HepG2 (cell line): Measurements from ENCODE around the gene C2CD3. TPM values are rescaled to one million over a fixed set of nuclear protein-coding genes. Genes with fewer than 3 reads are reported as not detected.

ENCODE experiments used
- ATAC-seq: fragments of 200-7000 bp; cut with Tn5 transposase; 3 replicates; pipeline ENCODE4 v1.9.1; 2020; ENCODE audit warnings: mild to moderate bottlenecking, moderate library complexity
- BruUV-seq: library from RNA; stranded (reverse); fragments of 400-500 nt; replicated peaks from 2 replicates; lab custom pipeline; 2021; lab: Mats Ljungman, UMichigan
- CTCF ChIA-PET: fragments of 300-600 bp; formaldehyde crosslinking; extraction: SDS; loops from one replicate; lab custom pipeline; 2021; ENCODE audit warnings: low total read pairs, inconsistent platforms, low intra/inter-chr PET ratio; lab: Yijun Ruan, JAX
- POLR2A ChIA-PET: fragments of 350-600 bp; sonication (Branson Sonifier 250); formaldehyde crosslinking; loops from one replicate; lab custom pipeline; 2020; ENCODE audit warnings: antibody characterized with exemption, inconsistent platforms; lab: Yijun Ruan, JAX
- DNase-seq: peaks from one replicate; pipeline ENCODE4 v3.0.0-alpha.2; 2015; ENCODE audit warnings: low spot score
- FAIRE-seq: peaks from 3 replicates; lab custom pipeline; 2011; peaks lifted over from hg19 to GRCh38; lab: Jason Lieb, UNC
- H2AFZ ChIP-seq: one replicate; pipeline ENCODE4 v1.6.1; 2011; ENCODE audit warnings: low read length, inconsistent platforms
- H3K27ac ChIP-seq: fragments of 300-600 bp; 3 replicates; pipeline ENCODE4 v1.8.0; 2011; ENCODE audit warnings: mixed run types, mild to moderate bottlenecking, mixed read lengths, low read length, inconsistent platforms; ENCODE audit not compliant: insufficient read depth; ENCODE audit errors: extremely low read length
- H3K27me3 ChIP-seq, 2 experiments: fragments of 200-600 bp in 1 of 2; 2 replicates in 1 of 2; 3 replicates in 1 of 2; pipeline versions ENCODE4 v1.6.0 to v1.8.0; 2011; ENCODE audit warnings: low read length in 2 of 2, mild to moderate bottlenecking in 2 of 2, moderate library complexity in 2 of 2, inconsistent platforms in 1 of 2; ENCODE audit not compliant: insufficient read depth in 2 of 2, control insufficient read depth in 1 of 2
- H3K36me3 ChIP-seq, 2 experiments: fragments of 200-600 bp in 1 of 2; replicated peaks in 1 of 2; 2 replicates in 1 of 2; 3 replicates in 1 of 2; pipeline versions ENCODE4 v1.5.1 to v1.8.0; 2011; ENCODE audit warnings: low read length in 2 of 2, inconsistent platforms in 1 of 2; ENCODE audit not compliant: insufficient read depth in 2 of 2, control insufficient read depth in 1 of 2
- H3K4me1 ChIP-seq: 2 replicates; pipeline ENCODE4 v1.5.1; 2012; ENCODE audit warnings: low read length, inconsistent platforms; ENCODE audit not compliant: insufficient read depth
- H3K4me2 ChIP-seq: 2 replicates; pipeline ENCODE4 v1.6.0; 2011; ENCODE audit warnings: low read depth, low read length, inconsistent platforms
- H3K4me3 ChIP-seq, 3 experiments: fragments of 200-600 bp in 1 of 3; sonication (generic), shearing (Covaris generic) in 1 of 3; replicated peaks in 1 of 3; 2 replicates each; pipeline ENCODE4 v1.5.1; 2011 to 2016; ENCODE audit warnings: low read length in 3 of 3, inconsistent platforms in 2 of 3, low read depth in 2 of 3, mild to moderate bottlenecking in 2 of 3, control low read depth in 1 of 3, mixed read lengths in 1 of 3; ENCODE audit not compliant: insufficient read depth in 1 of 3
- H3K79me2 ChIP-seq: one replicate; pipeline ENCODE4 v1.6.1; 2011; ENCODE audit warnings: low read length, inconsistent platforms; ENCODE audit not compliant: insufficient read depth
- H3K9ac ChIP-seq: 2 replicates; pipeline ENCODE4 v1.6.0; 2011; ENCODE audit warnings: mild to moderate bottlenecking, low read depth, low read length, inconsistent platforms; ENCODE audit not compliant: insufficient read depth
- H3K9me3 ChIP-seq: 2 replicates; pipeline ENCODE4 v1.5.1; 2012; ENCODE audit warnings: mild to moderate bottlenecking, low read length
- H4K20me1 ChIP-seq: 2 replicates; pipeline ENCODE4 v1.6.0; 2011; ENCODE audit warnings: inconsistent platforms, mild to moderate bottlenecking, low read length, moderate library complexity; ENCODE audit not compliant: insufficient read depth
- ATF5 ChIP-seq: sonication (generic); formaldehyde crosslinking; IDR thresholded peaks from 2 replicates; pipeline ENCODE4 v1.4.0; 2020; ENCODE audit warnings: mild to moderate bottlenecking, low read depth, missing genetic modification reagents
- CEBPB ChIP-seq: IDR thresholded peaks from 2 replicates; pipeline ENCODE4 v1.6.1; 2011; ENCODE audit warnings: low read depth, low read length, improper control_type of control experiment, borderline replicate concordance
- KLF6 ChIP-seq: IDR thresholded peaks from 2 replicates; pipeline ENCODE4 v1.8.0; 2016; ENCODE audit warnings: missing biosample characterization, missing genetic modification reagents
- MED1 ChIP-seq: sonication (generic); formaldehyde crosslinking; IDR thresholded peaks from 2 replicates; pipeline ENCODE4 v1.4.0; 2020; ENCODE audit warnings: missing genetic modification reagents
- NBN ChIP-seq: fragments of 450-650 bp; conservative IDR thresholded peaks from 2 replicates; pipeline ENCODE4 v1.6.1; 2017
- ZBTB34 ChIP-seq: sonication (generic); formaldehyde crosslinking; IDR thresholded peaks from 2 replicates; pipeline ENCODE4 v1.8.0; 2022; ENCODE audit warnings: mild to moderate bottlenecking, missing genetic modification reagents
- ZNF724P ChIP-seq: sonication (generic); formaldehyde crosslinking; IDR thresholded peaks from 2 replicates; pipeline ENCODE4 v1.8.0; 2022; ENCODE audit warnings: missing genetic modification reagents, borderline replicate concordance
- ZNF841 ChIP-seq: sonication (generic); formaldehyde crosslinking; IDR thresholded peaks from 2 replicates; pipeline ENCODE4 v1.8.1; 2023; ENCODE audit warnings: missing genetic modification reagents, borderline replicate concordance
- ZSCAN31 ChIP-seq: sonication (generic); formaldehyde crosslinking; IDR thresholded peaks from 2 replicates; pipeline ENCODE4 v1.5.0; 2020; ENCODE audit warnings: low read depth, mild to moderate bottlenecking, missing genetic modification reagents
- WGBS: methylation state at CpG from one replicate; pipeline ENCODE4 v1.1.6; 2017; ENCODE audit warnings: low lambda C conversion rate; 5-methylcytosine and 5-hydroxymethylcytosine counted together
- in situ Hi-C: cut with HindIII; loops from 2 replicates; pipeline ENCODE4 v1.10.0; 2017; ENCODE audit warnings: low pct_unique_long_range_greater_than_20kb; ENCODE audit not compliant: extremely low pct_ligation_motif_present
- intact Hi-C: fragments of 100-400 bp; cut with micrococcal nuclease; formaldehyde crosslinking; loops from one replicate; pipeline ENCODE4 v1.10.0; 2022; ENCODE audit not compliant: unreplicated experiment
- polyA plus RNA-seq, 8 experiments: library from polyadenylated mRNA; depleted of rRNA in 3 of 8; stranded (reverse) in 7 of 8; unstranded in 1 of 8; fragments of >200 nt; fragmentation: Illumina TruSeq in 4 of 8; extraction: Trizol in 4 of 8; gene quantifications; 2 replicates each; pipeline versions ENCODE4 v1.2.1 to v1.2.3, GENCODE V29; 2011 to 2016; ENCODE audit warnings: low read depth in 4 of 8, missing spikeins in 1 of 8, mixed read lengths in 1 of 8; ENCODE audit not compliant: insufficient read depth in 1 of 8
- total RNA-seq, 5 experiments: library from RNA; depleted of rRNA; stranded (reverse); fragments of >200 nt; fragmentation: Illumina TruSeq; extraction: Trizol; gene quantifications; 2 replicates each; pipeline ENCODE4 v1.2.3, GENCODE V29; 2016; ENCODE audit warnings: low read depth in 1 of 5

The C2CD3 gene
- total and polyA plus RNA-seq, 2 of the 13 experiments (the other 11 are each of a cell fraction or from before 2014, with no cell fraction given) = 5.5 to 6.4 TPM

- FAIRE-seq = no peak
- intact Hi-C loops = no loop called here
- WGBS = 89% methylated on average over 9 of the region's 9 CpGs
- ChIA-PET POLR2A (no interaction called here), CTCF (no interaction called here)
- Histone ChIP-seq H3K9ac (no peak overlapping the region), H3K36me3 (peaks cover 6 to 14% of the 10 kb centered on the region in 2 experiments; a peak in 4 of 5 replicates), H3K79me2 (no peaks in the 10 kb centered on the region), H3K27ac (no peak overlapping the region), H3K27me3 (no peaks in the 10 kb centered on the region), H3K4me2 (no peak overlapping the region), H4K20me1 (no peaks in the 10 kb centered on the region), H3K9me3 (no peaks in the 10 kb centered on the region), H2AFZ (no peak overlapping the region), H3K4me3 (no peak overlapping the region), H3K4me1 (peaks cover 19% of the 10 kb centered on the region)
- no peak for ATAC-seq
- no peak for DNase-seq
- TF ChIP-seq MED1 (CRISPR knock-in tag) (no peak), ATF5 (CRISPR knock-in tag) (no peak), CEBPB (peak; percentile 31; the same call in 1 of the 2 replicates)
- in situ Hi-C loops = no loop called here
- BruUV-seq = no TSS peak
Measured at GRCh38 chr11:74030723-74031676, 139.8 kb downstream of the C2CD3 start.

- H3K9me3 ChIP-seq = no peaks in the 10 kb centered on the region
- ChIA-PET POLR2A (no interaction called here), CTCF (no interaction called here)
- H3K4me1 ChIP-seq = peaks cover 5% of the 10 kb centered on the region
- ATAC-seq (no peak), DNase-seq (no peak), FAIRE-seq (no peak)
- no peaks in the 10 kb centered on the region for H4K20me1 ChIP-seq
- no peaks in the 10 kb centered on the region for H3K79me2 ChIP-seq
- H3K4me2 ChIP-seq = no peak overlapping the region
- H3K27me3 ChIP-seq = no peaks in the 10 kb centered on the region
- intact Hi-C loops = no loop called here
- H3K9ac ChIP-seq = no peak overlapping the region
- no peak overlapping the region for H3K27ac ChIP-seq
- no peak overlapping the region for H2AFZ ChIP-seq
- in situ Hi-C loops = no loop called here
- TF ChIP-seq ZSCAN31 (CRISPR knock-in tag) (no peak), ZBTB34 (CRISPR knock-in tag) (no peak), ZNF724P (no peak), ZNF841 (CRISPR knock-in tag) (no peak), NBN (no peak), KLF6 (CRISPR knock-in tag) (no peak)
- H3K36me3 ChIP-seq = no peaks in the 10 kb centered on the region; a peak in 1 of 5 replicates
- WGBS = 95% methylated on average over 7 of the region's 7 CpGs
- BruUV-seq = no TSS peak
- H3K4me3 ChIP-seq = no peak overlapping the region
Measured at GRCh38 chr11:74025467-74026166, 145.2 kb downstream of the C2CD3 start.
